ENCODE measurements around the gene DEFB121. TPM values are rescaled to one million over a fixed set of nuclear protein-coding genes. Genes with fewer than 3 reads are reported as not detected.

The DEFB121 gene
- total RNA-seq (2021; ENCODE audit: unreplicated experiment) = not detected
- not detected in 2 replicates for polyA plus RNA-seq (2012)
- Bru-seq, nascent RNA = not detected
- not detected for BruChase-seq, experiment 1, labeled RNA remaining after a 6-hour chase
- BruChase-seq, experiment 2, labeled RNA remaining after a 2-hour chase = not detected
- long read RNA-seq = 0 reads

GRCh38 chr20:31406115-31406514, at the start of gene DEFB121:
DEFB121 (minus strand) TSS chr20:31406215; CDS start chr20:31406152, 63 bp downstream.
- no peak within 1 kb of the TSS for H3K4me2 ChIP-seq (ENCODE audit: low read length)
- no peak for ATAC-seq
- intact Hi-C loops (cut with micrococcal nuclease) = no loop called here
- H3K9me3 ChIP-seq (ENCODE audit: control insufficient read depth in 1 of 2, insufficient read depth in 1 of 2, low read depth in 1 of 2, low read length in 2 of 2) = no peaks in the 10 kb centered on the region
- no peak for TF ChIP-seq ZFX (IDR thresholded peaks at IDR 0.05)
- TF ChIP-seq FOSL1 (IDR thresholded peaks at IDR 0.05; ENCODE audit: low read depth) = no peak
- TF ChIP-seq, protein P1, sequence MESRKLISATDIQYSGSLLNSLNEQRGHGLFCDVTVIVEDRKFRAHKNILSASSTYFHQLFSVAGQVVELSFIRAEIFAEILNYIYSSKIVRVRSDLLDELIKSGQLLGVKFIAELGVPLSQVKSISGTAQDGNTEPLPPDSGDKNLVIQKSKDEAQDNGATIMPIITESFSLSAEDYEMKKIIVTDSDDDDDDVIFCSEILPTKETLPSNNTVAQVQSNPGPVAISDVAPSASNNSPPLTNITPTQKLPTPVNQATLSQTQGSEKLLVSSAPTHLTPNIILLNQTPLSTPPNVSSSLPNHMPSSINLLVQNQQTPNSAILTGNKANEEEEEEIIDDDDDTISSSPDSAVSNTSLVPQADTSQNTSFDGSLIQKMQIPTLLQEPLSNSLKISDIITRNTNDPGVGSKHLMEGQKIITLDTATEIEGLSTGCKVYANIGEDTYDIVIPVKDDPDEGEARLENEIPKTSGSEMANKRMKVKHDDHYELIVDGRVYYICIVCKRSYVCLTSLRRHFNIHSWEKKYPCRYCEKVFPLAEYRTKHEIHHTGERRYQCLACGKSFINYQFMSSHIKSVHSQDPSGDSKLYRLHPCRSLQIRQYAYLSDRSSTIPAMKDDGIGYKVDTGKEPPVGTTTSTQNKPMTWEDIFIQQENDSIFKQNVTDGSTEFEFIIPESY (IDR thresholded peaks at IDR 0.05; ENCODE audit: extremely low read depth, insufficient replicate concordance, low read length) = no peak
- no peak for TF ChIP-seq RAD21 (IDR thresholded peaks at IDR 0.05; ENCODE audit: low read depth)
- TF ChIP-seq TCF7L2 (IDR thresholded peaks at IDR 0.05; ENCODE audit: borderline replicate concordance, extremely low read depth, insufficient read depth, insufficient read length) = no peak
- TF ChIP-seq EGR1 (IDR thresholded peaks at IDR 0.05; ENCODE audit: low read depth) = no peak
- TF ChIP-seq EZH2phosphoT487 (IDR thresholded peaks at IDR 0.05; ENCODE audit: borderline replicate concordance) = no peak
- no peak for TF ChIP-seq ATF3 (IDR thresholded peaks at IDR 0.05)
- TF ChIP-seq CTCF (IDR thresholded peaks at IDR 0.05 in 2 of 3, conservative IDR thresholded peaks at IDR 0.05 in 1 of 3; ENCODE audit: borderline replicate concordance in 1 of 3, insufficient read depth in 1 of 3, low read depth in 2 of 3, low read length in 2 of 3) = no peak
- no peak for TF ChIP-seq YY1 (IDR thresholded peaks at IDR 0.05; ENCODE audit: extremely low read depth, insufficient replicate concordance, low read depth, low read length)
- no peak for TF ChIP-seq MAX (IDR thresholded peaks at IDR 0.05)
- no peak for TF ChIP-seq CEBPB (IDR thresholded peaks at IDR 0.05; ENCODE audit: low read depth)
- no peak for TF ChIP-seq ELF1 (IDR thresholded peaks at IDR 0.05; ENCODE audit: borderline replicate concordance, low read depth)
- TF ChIP-seq JUND (IDR thresholded peaks at IDR 0.05) = no peak
- H3K27me3 ChIP-seq (ENCODE audit: insufficient read depth, low read length) = peaks cover 30% of the 10 kb centered on the region
- H3K36me3 ChIP-seq (ENCODE audit: control insufficient read depth in 1 of 2, insufficient read depth in 2 of 2, low read length in 2 of 2) = no peaks in the 10 kb centered on the region
- H3K79me2 ChIP-seq (ENCODE audit: insufficient read depth, low read length) = no peaks in the 10 kb centered on the region
- H3K4me1 ChIP-seq (ENCODE audit: control insufficient read depth in 1 of 2, insufficient read depth in 2 of 2, low read length in 2 of 2) = no peaks in the 10 kb centered on the region
- no peak within 1 kb of the TSS for H3K4me3 ChIP-seq (replicated peaks in 1 of 2; ENCODE audit: low read depth in 1 of 2, low read length in 2 of 2)
- H3K9ac ChIP-seq (ENCODE audit: low read length) = no peak within 1 kb of the TSS
- no TSS peak for BruUV-seq (replicated peaks)
- DNase-seq (ENCODE audit: low read depth, low spot score) = no peak
- H3K27ac ChIP-seq (ENCODE audit: low read depth, low read length) = no peak within 1 kb of the TSS
- H3K9me2 ChIP-seq (ENCODE audit: insufficient read depth) = no peaks in the 10 kb centered on the region
- ChIA-PET RAD21 (ENCODE audit: low non-redundant PET in 1 of 2, low total read pairs in 2 of 2, uncharacterized antibody in 2 of 2, unreplicated experiment in 2 of 2) (no interaction called here), POLR2A (no interaction called here), CTCF (no interaction called here)
- H2AFZ ChIP-seq (ENCODE audit: low read depth, low read length, poor library complexity, severe bottlenecking) = no peak within 1 kb of the TSS
- H4K20me1 ChIP-seq (ENCODE audit: insufficient read depth) = no peaks in the 10 kb centered on the region

Measured in HCT116 (cell line).